HL-60/S4 (cell line): ENCODE measurements around the gene TAF11L13.

Source experiments
- in situ Hi-C: fragments of 300-500 bp; cut with MboI; formaldehyde crosslinking; loops from 2 replicates; pipeline ENCODE4 v1.14.3; 2022; ENCODE audit warnings: low sequenced_read_pairs

Gene TAF11L13

DNA sequence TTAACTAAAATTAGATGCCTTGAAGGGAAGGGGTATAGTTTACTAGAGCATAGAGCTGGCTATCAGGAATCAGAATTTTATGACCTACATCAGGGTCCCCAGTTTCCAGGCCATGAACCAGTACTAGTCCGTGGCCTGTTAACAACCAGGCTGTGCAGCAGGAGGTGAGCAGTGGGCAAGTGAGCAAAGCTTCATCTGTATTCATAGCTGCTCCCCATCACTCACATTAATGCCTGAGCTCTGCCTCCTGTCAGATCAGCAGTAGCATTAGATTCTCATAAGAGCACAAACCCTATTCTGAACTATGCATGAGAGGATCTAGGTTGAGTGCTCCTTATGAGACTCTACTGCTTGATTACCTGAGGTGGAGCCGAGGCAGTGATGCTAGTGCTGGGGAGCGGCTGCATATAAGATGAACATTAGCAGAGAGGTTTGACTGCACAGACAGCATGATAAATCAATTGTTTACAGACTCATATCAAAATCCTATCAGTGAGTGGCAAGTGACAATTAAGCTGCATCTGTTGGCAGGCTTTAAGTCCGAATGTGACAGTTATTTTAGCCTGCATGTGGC is 47.0 kb downstream of the TAF11L13 start:
- in situ Hi-C loops: no loop called here

DNA sequence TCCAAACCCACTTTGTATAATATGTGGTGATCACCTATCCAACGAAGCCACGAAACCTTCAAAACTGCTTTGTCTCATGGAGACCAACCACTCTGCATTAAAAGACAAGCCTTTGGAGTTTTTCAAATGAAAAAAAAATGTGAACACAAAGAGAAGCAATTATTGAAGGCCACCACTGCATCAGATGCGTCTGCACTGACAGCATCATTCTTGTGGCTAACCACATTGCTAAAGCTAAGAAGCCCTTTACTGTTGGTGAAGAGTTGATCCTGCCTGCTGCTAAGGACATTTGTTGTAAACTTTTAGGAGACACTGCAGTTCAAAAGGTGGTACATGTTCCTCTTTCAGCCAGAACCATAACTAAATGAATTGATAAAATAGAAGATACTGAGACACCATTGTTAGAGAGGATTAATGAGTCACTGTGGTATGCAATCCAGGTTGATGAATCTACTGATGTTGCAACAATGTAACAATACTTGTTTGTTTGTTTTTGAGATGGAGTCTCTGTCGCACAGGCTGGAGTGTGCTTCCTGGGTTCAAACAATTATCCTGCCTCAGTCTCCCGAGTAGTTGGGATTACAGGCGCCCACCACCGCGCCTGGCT is 47.8 kb downstream of the TAF11L13 start:
- in situ Hi-C loops: no loop called here

DNA sequence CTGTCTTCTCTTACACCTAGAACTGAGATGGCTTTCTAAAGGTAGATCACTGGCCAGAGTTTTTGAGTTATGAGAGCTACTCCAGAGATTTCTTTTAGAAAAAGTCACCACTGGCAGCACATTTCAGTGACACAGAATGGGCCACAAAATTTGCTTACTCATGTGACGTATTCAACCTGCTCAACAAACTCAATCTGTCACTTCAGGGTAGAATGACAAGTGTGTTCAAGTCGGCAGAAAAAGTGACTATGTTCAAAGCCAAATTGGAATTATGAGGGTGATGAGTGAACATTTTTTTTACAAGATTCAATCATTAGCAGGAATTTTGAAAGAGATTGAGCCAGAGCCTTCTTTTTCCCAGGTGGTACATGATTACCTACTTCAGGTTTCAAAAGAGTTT is 48.8 kb downstream of the TAF11L13 start:
- in situ Hi-C loops: no loop called here
